ES-I3 (cell line): Measurements from ENCODE around the gene LYPD6.

ENCODE experiments used
- H3K36me3 ChIP-seq: 2 replicates; pipeline ENCODE4 v1.6.1; 2013; ENCODE audit warnings: mild to moderate bottlenecking, low read length, control low read depth, moderate library complexity; ENCODE audit not compliant: insufficient read depth
- H3K4me1 ChIP-seq: 2 replicates; pipeline ENCODE4 v1.6.1; 2013; ENCODE audit warnings: mild to moderate bottlenecking, control low read depth, low read length; ENCODE audit not compliant: insufficient read depth
- H3K9ac ChIP-seq: 2 replicates; pipeline ENCODE4 v1.6.1; 2013; ENCODE audit warnings: low read depth, mild to moderate bottlenecking, low read length, moderate library complexity
- H3K9me3 ChIP-seq: 2 replicates; pipeline ENCODE4 v1.6.1; 2013; ENCODE audit warnings: mild to moderate bottlenecking, low read length, moderate library complexity; ENCODE audit not compliant: control insufficient read depth, insufficient read depth

LYPD6 gene

DNA sequence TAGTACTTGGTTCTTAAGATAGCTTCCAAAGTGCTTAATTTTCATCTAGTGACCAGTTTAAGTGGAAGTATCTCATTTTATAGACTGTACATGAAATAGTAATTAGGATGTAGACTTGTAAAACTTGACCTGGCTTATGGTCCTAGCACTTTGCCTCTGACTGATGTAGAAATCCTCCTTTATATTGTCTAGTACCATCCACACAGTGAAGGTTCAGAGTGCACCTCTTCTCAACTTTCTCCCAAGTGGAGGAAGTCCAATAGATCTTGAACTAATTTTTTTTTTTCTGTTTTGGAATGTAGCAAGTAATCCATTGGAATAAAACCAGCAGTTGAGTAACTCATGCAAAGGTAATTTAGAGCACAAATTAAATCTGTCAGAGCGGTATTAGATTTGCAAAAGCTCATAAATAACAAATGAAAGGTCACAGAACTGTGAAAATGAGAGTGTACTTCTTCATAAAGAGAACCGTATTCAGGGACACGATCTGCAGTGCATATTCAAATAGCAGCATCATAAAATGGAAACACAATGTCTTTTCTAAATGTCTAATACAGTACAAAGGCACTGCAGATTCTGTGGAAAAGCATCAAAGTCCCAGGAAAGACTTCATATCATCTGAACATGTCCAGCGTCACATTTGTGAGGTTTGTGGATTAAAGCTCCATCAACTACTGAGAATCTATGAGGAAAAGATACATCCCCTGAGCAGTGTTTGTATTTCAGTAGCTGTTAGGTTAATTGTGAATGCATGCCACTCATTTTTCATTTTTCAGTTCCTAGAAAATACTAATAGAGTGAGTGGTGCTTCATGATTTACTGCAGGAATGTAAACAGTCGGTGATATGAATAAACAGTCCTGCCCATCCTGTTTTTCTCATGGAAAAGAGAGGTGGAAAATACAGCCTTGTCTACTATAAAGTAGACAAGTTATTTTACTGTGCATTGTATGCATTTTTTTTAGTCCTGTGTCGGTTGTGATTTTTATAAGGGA lies 100.7 kb downstream of the LYPD6 start:
- no peaks in the 10 kb centered on the region for H3K36me3 ChIP-seq
- no peaks in the 10 kb centered on the region for H3K4me1 ChIP-seq
- H3K9ac ChIP-seq, result no peak overlapping the region
- H3K9me3 ChIP-seq, result no peaks in the 10 kb centered on the region

- Histone ChIP-seq H3K9me3 (no peaks in the 10 kb centered on the region), H3K4me1 (no peaks in the 10 kb centered on the region), H3K36me3 (no peaks in the 10 kb centered on the region), H3K9ac (no peak overlapping the region)
Observed at GRCh38 chr2:149438330-149438960, 108.1 kb downstream of the LYPD6 start.

DNA sequence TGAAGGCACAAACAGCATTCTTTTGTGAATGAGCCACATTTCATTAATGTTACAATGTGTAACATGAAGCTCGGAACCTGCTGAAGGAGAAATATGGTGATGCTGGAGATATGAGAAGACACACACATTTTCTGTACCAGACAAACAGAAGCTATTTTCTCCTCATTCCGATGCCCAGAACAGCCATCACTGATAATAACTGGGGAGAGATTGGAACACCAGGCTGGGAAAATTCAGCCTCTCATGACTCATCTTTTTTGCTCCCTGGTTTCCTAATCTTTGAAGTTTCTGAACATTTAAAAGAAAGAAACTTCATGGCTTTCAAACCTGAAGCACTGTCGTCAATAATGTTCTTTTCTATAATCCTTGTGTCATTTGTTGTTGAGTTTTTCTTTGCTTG lies 110.9 kb downstream of the LYPD6 start:
- Histone ChIP-seq H3K9me3 (no peaks in the 10 kb centered on the region), H3K9ac (no peak overlapping the region), H3K36me3 (no peaks in the 10 kb centered on the region), H3K4me1 (no peaks in the 10 kb centered on the region)

DNA sequence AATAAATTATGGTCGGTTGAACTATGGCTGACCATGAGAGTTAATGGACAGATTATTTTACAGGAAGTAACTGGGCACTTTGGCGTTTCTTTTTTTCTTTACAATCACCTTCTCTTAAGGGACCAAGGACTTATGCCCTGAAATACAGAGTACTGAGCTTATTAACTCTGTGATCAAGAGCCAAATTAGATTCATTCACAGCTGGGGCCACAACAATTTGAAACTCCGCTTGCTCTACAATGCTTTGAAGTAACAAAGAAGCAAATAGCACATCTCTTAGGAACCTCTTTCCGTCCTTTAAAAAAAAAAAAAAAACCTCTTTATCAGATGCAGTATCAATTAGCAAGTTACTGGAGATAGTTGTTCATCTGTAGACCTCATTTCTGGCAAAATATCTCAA lies 112.0 kb downstream of the LYPD6 start:
- no peaks in the 10 kb centered on the region for H3K36me3 ChIP-seq
- H3K9me3 ChIP-seq, result no peaks in the 10 kb centered on the region
- no peak overlapping the region for H3K9ac ChIP-seq
- no peaks in the 10 kb centered on the region for H3K4me1 ChIP-seq

GRCh38 chr2:149443150-149443549 lies 112.8 kb downstream of the LYPD6 start:
- Histone ChIP-seq H3K9me3 (no peaks in the 10 kb centered on the region), H3K9ac (no peak overlapping the region), H3K4me1 (no peaks in the 10 kb centered on the region), H3K36me3 (no peaks in the 10 kb centered on the region)

- Histone ChIP-seq H3K4me1 (no peaks in the 10 kb centered on the region), H3K36me3 (no peaks in the 10 kb centered on the region), H3K9me3 (no peaks in the 10 kb centered on the region), H3K9ac (no peak overlapping the region)
Observed at GRCh38 chr2:149446748-149447147, 116.4 kb downstream of the LYPD6 start.

GRCh38 chr2:149448315-149448714 lies 117.9 kb downstream of the LYPD6 start:
- Histone ChIP-seq H3K9ac (no peak overlapping the region), H3K9me3 (no peaks in the 10 kb centered on the region), H3K4me1 (no peaks in the 10 kb centered on the region), H3K36me3 (no peaks in the 10 kb centered on the region)

- H3K9ac ChIP-seq, result no peak overlapping the region
- no peaks in the 10 kb centered on the region for H3K36me3 ChIP-seq
- H3K9me3 ChIP-seq, result no peaks in the 10 kb centered on the region
- H3K4me1 ChIP-seq, result no peaks in the 10 kb centered on the region
Observed at GRCh38 chr2:149449017-149449416, 118.6 kb downstream of the LYPD6 start.

- Histone ChIP-seq H3K36me3 (no peaks in the 10 kb centered on the region), H3K4me1 (no peaks in the 10 kb centered on the region), H3K9ac (no peak overlapping the region), H3K9me3 (no peaks in the 10 kb centered on the region)
Observed at GRCh38 chr2:149451417-149452165, 121.2 kb downstream of the LYPD6 start.

GRCh38 chr2:149456285-149456684 lies 125.9 kb downstream of the LYPD6 start:
- no peaks in the 10 kb centered on the region for H3K4me1 ChIP-seq
- H3K9ac ChIP-seq, result no peak overlapping the region
- H3K9me3 ChIP-seq, result no peaks in the 10 kb centered on the region; the same call in none of the 2 replicates
- H3K36me3 ChIP-seq, result no peaks in the 10 kb centered on the region

- H3K36me3 ChIP-seq, result no peaks in the 10 kb centered on the region
- H3K9me3 ChIP-seq, result no peaks in the 10 kb centered on the region; the same call in none of the 2 replicates
- no peaks in the 10 kb centered on the region for H3K4me1 ChIP-seq
- H3K9ac ChIP-seq, result no peak overlapping the region
Observed at GRCh38 chr2:149458502-149458901, 128.1 kb downstream of the LYPD6 start.

DNA sequence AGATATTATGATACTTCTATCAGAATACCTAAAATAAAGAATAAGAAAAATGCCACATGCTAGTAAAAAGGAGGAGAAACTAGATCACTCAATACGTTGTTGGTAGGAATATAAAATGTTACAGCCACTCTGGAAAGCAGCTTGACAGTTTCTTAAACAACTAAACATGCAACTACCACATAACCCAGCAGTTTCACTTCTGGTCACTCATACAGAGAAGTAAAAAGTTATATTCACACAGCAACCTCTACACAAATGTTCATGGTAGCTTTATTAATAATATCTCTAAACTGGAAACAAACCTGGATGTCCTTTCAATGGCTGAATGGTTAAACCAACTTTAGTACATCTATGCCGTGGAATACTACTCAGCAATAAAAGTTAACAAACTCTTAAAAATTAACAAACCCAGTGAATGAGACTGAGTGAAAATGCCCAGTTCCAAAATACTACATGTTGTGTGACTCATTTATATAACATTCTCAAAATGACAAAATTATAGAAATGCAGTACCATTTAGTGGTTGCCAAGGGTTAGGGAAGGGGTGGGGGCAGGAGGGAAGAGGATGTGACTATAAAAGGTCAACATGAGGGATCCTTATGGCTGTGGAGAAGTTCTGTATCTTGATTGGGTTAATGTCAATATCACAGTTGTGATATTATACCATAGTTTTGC lies 133.1 kb downstream of the LYPD6 start:
- Histone ChIP-seq H3K36me3 (no peaks in the 10 kb centered on the region), H3K9ac (no peak overlapping the region), H3K9me3 (no peaks in the 10 kb centered on the region; the same call in none of the 2 replicates), H3K4me1 (no peaks in the 10 kb centered on the region)

GRCh38 chr2:149464396-149464795 lies 134.0 kb downstream of the LYPD6 start:
- no peak overlapping the region for H3K9ac ChIP-seq

GRCh38 chr2:149465873-149466272 lies 135.5 kb downstream of the LYPD6 start:
- Histone ChIP-seq H3K9me3 (no peaks in the 10 kb centered on the region; the same call in 1 of the 2 replicates), H3K9ac (no peak overlapping the region), H3K4me1 (no peaks in the 10 kb centered on the region), H3K36me3 (no peaks in the 10 kb centered on the region)

More at GRCh38 chr2:149464396-149464795, 134.0 kb downstream of the LYPD6 start:
- H3K9me3 ChIP-seq, result no peaks in the 10 kb centered on the region; the same call in 1 of the 2 replicates
- H3K36me3 ChIP-seq, result no peaks in the 10 kb centered on the region
- no peaks in the 10 kb centered on the region for H3K4me1 ChIP-seq
